HG03342 (cell line): ENCODE results near the gene MPL.

Experiments
- ATAC-seq: cut with Tn5 transposase; IDR thresholded peaks from one replicate; pipeline ENCODE4 v1.9.1; 2021; ENCODE audit warnings: mild to moderate bottlenecking, moderate library complexity; ENCODE audit not compliant: unreplicated experiment

MPL gene

DNA sequence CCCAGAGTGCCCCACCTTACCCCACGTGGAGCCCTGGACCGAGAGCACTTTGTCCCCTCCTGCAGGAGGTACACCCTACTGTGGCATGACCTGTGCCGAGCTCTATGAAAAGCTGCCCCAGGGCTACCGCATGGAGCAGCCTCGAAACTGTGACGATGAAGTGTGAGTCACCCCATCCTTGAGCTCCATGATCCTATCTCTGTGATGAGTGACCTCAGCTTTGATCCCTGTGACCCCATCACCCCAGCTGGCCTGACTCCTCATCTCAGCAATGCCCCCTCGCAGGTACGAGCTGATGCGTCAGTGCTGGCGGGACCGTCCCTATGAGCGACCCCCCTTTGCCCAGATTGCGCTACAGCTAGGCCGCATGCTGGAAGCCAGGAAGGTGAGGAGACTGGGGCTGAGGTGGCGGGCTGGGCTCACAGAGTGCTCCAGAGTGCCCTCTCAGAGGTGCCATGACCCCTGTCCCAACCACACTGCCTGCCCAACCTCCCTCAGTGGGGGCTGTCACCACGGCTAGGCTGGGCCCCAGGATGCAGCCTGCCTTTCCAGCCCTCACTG, 16.2 kb upstream of the MPL start:
- ATAC-seq, result no peak

DNA sequence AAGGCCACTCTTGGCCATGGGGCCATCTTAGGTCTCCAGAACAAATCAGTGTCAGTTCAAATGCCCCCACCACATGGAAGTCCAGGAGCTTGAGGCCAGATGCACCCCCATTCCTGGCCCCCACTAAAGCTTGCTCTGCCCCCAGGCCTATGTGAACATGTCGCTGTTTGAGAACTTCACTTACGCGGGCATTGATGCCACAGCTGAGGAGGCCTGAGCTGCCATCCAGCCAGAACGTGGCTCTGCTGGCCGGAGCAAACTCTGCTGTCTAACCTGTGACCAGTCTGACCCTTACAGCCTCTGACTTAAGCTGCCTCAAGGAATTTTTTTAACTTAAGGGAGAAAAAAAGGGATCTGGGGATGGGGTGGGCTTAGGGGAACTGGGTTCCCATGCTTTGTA, 15.1 kb upstream of the MPL start:
- ATAC-seq, result no peak

DNA sequence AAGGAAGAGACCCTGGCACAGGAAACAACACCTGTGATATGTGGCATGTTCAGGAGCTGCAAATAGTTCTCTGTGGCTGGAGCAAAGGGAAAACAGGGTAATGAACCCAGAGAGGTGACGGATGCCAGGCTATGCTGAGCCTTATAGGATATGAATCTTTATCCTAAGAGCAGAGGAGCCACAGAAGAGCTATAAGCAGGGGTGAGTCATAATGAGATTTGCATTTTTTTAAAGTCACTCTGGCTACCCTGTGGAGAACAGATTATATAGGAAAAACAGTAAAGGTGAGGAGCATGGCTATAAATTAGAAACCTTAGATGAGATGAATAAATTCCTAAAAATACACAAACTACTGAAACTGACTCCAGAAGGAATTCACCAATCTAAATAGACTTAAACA, 12.8 kb upstream of the MPL start:
- ATAC-seq, result no peak

GRCh38 chr1:43325381-43325780, 12.2 kb upstream of the MPL start:
- ATAC-seq, result no peak

DNA sequence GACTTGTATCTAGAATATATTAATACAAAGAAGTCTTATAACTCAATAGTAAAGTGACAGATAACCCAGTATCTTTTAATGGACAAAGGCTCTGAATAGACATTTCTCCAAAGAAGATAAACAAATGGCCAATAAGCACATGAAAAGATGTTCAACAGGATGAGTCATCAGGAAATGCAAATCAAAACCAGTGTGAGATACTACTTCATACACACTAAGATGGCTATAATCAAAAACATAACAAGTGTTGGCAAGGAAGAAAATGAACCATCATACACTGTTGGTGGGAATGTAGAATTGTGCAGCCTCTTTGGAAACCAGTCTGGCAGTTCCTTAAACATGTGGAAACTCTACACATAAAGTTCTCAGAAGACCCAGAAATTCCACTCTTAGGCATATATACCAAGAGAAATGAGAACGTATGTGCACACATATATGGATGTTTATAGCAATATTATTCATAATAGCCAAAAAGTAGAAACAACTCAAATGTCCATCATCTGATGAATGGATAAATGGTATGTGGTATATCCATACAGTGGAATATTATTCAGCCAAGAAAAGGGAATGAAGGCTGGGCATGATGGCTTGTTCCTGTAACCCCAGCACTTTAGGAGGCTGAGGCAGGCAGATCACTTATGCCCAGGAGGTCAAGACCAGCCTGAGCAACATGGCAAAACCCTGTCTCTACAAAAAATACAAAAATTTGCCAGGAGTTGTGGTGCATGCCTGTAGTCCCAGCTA, 9.9 kb upstream of the MPL start:
- ATAC-seq, result no peak

- no peak for ATAC-seq
Observed at GRCh38 chr1:43329995-43330751, 7.4 kb upstream of the MPL start.

GRCh38 chr1:43331688-43332087, 5.9 kb upstream of the MPL start:
- no peak for ATAC-seq

DNA sequence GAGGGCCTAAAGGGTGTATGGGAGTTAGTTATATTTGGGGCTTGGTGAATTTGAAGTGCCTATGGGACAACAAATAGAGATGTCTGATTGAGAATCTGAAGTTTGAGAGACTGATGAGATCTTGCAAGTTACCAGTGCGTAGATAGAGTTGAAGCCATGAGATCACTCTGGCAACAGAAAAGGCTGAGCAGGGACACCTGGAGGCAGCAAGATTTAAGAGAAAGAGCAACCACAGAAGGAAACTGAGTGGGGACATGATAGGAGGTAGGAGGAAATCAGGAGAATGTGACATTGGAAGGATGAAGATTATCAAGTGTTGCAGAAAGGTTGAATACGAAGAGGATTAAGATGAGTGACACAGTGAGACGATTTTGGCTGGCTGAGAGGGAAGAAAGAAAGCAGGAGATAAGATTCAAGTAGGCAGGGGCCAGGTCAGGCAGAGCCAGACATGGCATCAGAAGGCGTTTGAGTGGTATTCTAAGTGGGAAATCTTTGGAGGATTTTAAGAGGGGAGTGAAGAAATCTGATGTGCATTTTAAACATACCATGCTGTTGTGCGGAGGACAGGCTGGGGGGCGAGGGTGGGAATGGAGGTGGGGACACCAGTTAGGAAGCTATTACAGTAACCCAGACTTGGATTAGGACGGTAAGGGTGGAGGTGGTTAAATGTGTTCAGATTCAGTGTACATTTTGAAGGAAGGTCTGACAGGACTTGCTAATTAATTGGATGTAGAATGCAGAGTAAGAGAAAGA, 3.0 kb upstream of the MPL start:
- ATAC-seq, result no peak

DNA sequence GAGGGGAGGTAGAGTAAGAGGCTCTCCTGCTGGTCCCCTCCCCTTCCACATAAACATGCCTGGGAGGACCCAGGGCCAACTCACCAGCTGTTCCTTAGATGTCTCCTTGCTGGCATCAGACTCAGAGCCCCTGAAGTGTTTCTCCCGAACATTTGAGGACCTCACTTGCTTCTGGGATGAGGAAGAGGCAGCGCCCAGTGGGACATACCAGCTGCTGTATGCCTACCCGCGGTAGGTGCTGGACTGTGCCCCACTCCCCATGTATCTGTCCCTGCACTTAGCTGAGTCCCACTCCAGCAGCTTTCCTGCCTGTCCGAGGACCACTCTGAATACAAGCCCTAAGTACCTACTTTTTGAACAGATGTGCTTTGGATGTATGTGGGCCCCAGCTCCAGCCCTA, 383 bp downstream of the MPL start:
- no peak for ATAC-seq

GRCh38 chr1:43339584-43340232, 2.1 kb downstream of the MPL start:
- no peak for ATAC-seq

- ATAC-seq, result no peak
Observed at GRCh38 chr1:43340559-43340958, 2.9 kb downstream of the MPL start.

- no peak for ATAC-seq
Observed at GRCh38 chr1:43344267-43344850, 6.7 kb downstream of the MPL start.

DNA sequence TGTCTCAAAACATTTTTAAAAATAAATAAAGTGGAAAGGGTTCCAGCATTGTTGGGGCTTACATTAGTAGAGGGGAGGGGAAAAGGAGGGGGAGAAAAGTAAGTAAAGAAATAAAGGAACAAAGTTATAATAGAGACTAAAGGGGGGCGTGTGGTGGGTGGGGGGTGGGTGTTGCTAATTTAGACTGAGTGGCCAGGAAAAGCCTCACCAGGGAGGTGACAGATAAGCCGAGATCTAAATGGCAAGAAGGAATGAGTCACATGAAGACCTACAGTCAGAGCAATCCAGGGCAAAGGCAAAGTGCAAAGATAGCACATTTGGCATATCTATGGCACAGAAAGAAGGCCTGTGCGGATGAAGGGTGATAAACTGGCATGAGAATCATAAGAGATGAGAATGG, 7.5 kb downstream of the MPL start:
- no peak for ATAC-seq

DNA sequence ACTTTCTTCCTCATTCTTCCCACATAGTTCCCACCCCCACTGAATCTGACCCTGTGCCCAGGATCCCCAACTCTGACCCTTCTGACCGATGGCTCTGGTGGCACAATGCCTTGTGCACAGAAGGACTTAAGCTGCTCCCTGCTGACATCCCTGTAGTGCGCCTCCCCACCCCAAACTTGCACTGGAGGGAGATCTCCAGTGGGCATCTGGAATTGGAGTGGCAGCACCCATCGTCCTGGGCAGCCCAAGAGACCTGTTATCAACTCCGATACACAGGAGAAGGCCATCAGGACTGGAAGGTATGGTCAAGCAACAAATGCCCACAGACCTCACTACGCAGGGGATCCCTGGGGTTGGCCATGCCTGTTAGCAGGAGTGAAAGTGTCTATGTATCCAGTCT, 9.0 kb downstream of the MPL start:
- no peak for ATAC-seq

GRCh38 chr1:43348343-43348808, 10.8 kb downstream of the MPL start:
- ATAC-seq, result no peak

DNA sequence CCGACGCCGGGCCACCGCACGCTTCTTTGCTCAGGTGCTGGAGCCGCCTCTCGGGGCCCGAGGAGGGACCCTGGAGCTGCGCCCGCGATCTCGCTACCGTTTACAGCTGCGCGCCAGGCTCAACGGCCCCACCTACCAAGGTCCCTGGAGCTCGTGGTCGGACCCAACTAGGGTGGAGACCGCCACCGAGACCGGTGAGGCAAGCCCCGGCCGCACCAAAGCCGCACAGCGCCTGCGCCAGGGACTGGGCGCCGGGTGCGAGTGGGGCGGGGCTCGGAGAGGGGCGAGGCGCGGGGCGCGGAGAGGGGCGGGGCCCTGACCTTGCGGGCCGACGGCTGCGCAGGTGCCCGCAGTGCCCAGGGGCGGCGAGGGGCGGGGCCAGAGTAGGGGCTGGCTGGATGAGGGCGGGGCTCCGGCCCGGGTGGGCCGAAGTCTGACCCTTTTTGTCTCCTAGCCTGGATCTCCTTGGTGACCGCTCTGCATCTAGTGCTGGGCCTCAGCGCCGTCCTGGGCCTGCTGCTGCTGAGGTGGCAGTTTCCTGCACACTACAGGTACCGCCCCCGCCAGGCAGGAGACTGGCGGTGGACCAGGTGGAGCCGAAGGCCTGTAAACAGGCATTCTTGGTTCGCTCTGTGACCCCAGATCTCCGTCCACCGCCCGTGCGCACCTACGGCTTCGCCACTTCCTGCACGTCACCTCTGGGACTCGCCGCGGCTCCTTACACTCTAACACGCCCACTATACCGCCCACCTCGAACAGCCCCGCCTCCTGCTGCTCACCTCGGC, 11.4 kb downstream of the MPL start:
- ATAC-seq, result peak; percentile 73

DNA sequence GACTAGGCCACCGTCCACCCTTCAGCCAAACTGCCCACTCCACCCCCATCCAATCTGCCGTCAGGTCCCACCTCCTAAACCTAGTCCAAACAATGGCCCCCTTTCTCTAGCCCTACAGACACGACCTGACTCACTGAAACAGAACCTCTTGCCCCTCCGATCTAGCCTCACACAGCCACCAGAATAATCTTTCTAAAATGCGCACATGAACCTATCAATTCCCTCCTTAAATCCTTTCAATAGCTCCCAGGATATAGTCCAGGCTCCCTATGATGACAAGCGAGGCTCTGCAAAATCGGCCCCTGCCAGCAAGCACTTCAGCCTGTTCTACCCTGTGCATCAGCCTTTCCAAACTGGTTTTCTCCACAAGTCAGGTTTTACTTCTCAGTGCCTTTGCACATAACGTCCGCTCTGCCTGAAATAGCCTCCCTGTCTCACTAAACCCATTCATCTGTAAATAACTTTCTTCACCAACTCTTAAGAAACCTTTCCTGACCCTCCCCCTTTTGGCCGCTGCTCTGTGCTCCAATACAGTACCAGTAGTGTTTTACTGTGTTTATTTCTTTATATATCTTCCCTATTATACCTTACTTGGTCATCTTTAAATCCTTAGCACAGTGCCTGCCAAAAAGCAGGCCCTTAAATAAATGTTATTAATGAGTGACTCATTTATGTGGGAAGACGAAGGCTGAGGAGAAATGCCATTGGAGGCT, 12.1 kb downstream of the MPL start:
- no peak for ATAC-seq

GRCh38 chr1:43350976-43351375, 13.4 kb downstream of the MPL start:
- no peak for ATAC-seq
